Measurements from ENCODE around the gene ABCC11.

The ABCC11 gene

DNA sequence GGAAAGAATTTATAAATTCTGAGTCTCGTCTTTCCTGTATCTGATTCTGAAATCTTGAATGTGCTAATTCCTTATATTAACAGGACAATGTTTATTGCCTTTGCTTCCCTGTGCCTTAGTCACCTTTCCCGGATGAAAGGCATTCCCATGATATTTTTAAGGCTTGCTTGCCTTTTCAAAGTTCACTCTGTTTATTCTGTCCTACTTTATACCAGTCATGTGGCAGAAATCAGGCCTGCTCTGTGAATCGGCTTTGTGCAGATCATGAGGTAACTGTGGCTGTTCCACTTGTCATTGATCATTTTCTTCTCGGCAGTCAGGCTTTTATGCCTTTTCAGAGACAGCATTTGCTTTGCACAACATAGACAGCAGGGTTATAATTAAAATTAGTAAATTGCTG, 28.8 kb upstream of the ABCC11 start:
- Histone ChIP-seq H3K23ac (ENCODE audit: low read depth, low read length, poor library complexity) (no peak overlapping the region), H2BK120ac (ENCODE audit: low read depth, low read length) (no peak overlapping the region), H3K4me3 (ENCODE audit: low read length in 2 of 2) (no peak overlapping the region), H3K27ac (replicated peaks; ENCODE audit: low read length) (no peak overlapping the region), H3K4me1 (ENCODE audit: control insufficient read depth in 2 of 2, insufficient read depth in 1 of 2, low read depth in 1 of 2, low read length in 2 of 2) (peaks cover 0 to 6% of the 10 kb centered on the region in 2 donors), H2BK5ac (ENCODE audit: low read length) (no peak overlapping the region), H4K91ac (ENCODE audit: low read depth, low read length, poor library complexity) (no peak overlapping the region), H2AK5ac (ENCODE audit: low read depth, low read length) (no peak overlapping the region), H3K4me2 (ENCODE audit: insufficient read depth, low read length, poor library complexity, severe bottlenecking) (no peak overlapping the region), H3K27me3 (ENCODE audit: control insufficient read depth in 3 of 3, insufficient read depth in 3 of 3, low read depth in 1 of 3, low read length in 3 of 3) (no peaks in the 10 kb centered on the region), H3K4ac (ENCODE audit: low read length) (no peak overlapping the region), H3K14ac (ENCODE audit: low read length) (no peak overlapping the region), H3K79me1 (ENCODE audit: low read depth, low read length) (no peaks in the 10 kb centered on the region), H3K9ac (ENCODE audit: low read depth, low read length, poor library complexity) (no peak overlapping the region), H4K8ac (ENCODE audit: low read depth, low read length) (no peak overlapping the region), H2AFZ (ENCODE audit: low read length) (no peak overlapping the region), H2BK12ac (ENCODE audit: low read length) (no peak overlapping the region), H3K18ac (ENCODE audit: low read length) (no peak overlapping the region), H3K36me3 (replicated peaks in 1 of 2; ENCODE audit: control insufficient read depth in 2 of 2, insufficient read depth in 2 of 2, low read length in 2 of 2) (peaks cover 0 to 82% of the 10 kb centered on the region in 2 donors), H2BK15ac (ENCODE audit: low read length) (no peak overlapping the region), H3K9me3 (replicated peaks in 1 of 2; ENCODE audit: control insufficient read depth in 2 of 2, insufficient read depth in 1 of 2, low read depth in 1 of 2, low read length in 2 of 2) (no peaks in the 10 kb centered on the region)
- WGBS, 2 donors (ENCODE audit: extremely low coverage in 2 of 2, insufficient read length in 2 of 2, insufficient replicate concordance in 1 of 2), result no CpG with 5 or more reads among the region's 4 CpGs
- no peak for DNase-seq (ENCODE audit: low spot score)

DNA sequence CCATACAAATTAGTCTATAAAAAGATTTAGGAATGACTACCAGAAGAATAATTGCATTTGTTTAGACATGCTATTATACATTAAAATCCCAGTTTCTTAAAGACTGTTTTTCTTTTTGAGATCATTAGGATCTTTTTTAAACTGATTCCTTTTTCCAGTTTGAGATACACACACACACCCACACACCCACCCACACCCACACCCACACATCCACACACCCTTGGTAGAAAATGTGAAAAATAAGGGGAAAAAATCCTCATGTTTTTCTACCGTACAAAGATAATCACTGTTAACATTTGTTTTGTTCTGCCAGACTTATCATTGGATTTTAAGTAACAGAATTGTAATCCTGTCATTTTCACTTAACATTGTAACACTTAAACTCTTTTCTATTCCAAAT, 27.1 kb upstream of the ABCC11 start:
- no peak overlapping the region for H4K91ac ChIP-seq (ENCODE audit: low read depth, low read length, poor library complexity)
- no peak overlapping the region for H2AK5ac ChIP-seq (ENCODE audit: low read depth, low read length)
- H2BK15ac ChIP-seq (ENCODE audit: low read length), result no peak overlapping the region
- WGBS, 2 donors (ENCODE audit: extremely low coverage in 2 of 2, insufficient read length in 2 of 2, insufficient replicate concordance in 1 of 2), result no CpG with 5 or more reads among the region's 1 CpG
- H3K4me1 ChIP-seq (ENCODE audit: control insufficient read depth in 2 of 2, insufficient read depth in 1 of 2, low read depth in 1 of 2, low read length in 2 of 2), result peaks cover 0 to 6% of the 10 kb centered on the region in 2 donors
- H3K4me2 ChIP-seq (ENCODE audit: insufficient read depth, low read length, poor library complexity, severe bottlenecking), result no peak overlapping the region
- no peak overlapping the region for H3K14ac ChIP-seq (ENCODE audit: low read length)
- H3K9me3 ChIP-seq (replicated peaks in 1 of 2; ENCODE audit: control insufficient read depth in 2 of 2, insufficient read depth in 1 of 2, low read depth in 1 of 2, low read length in 2 of 2), result no peaks in the 10 kb centered on the region
- H3K4me3 ChIP-seq (ENCODE audit: low read length in 2 of 2), result no peak overlapping the region
- no peak overlapping the region for H2BK120ac ChIP-seq (ENCODE audit: low read depth, low read length)
- H3K9ac ChIP-seq (ENCODE audit: low read depth, low read length, poor library complexity), result no peak overlapping the region
- no peak overlapping the region for H3K23ac ChIP-seq (ENCODE audit: low read depth, low read length, poor library complexity)
- H2BK5ac ChIP-seq (ENCODE audit: low read length), result no peak overlapping the region
- no peak overlapping the region for H3K27ac ChIP-seq (replicated peaks; ENCODE audit: low read length)
- H3K27me3 ChIP-seq (ENCODE audit: control insufficient read depth in 3 of 3, insufficient read depth in 3 of 3, low read depth in 1 of 3, low read length in 3 of 3), result no peaks in the 10 kb centered on the region
- H4K8ac ChIP-seq (ENCODE audit: low read depth, low read length), result no peak overlapping the region
- peaks cover 2 to 82% of the 10 kb centered on the region in 2 donors for H3K36me3 ChIP-seq (replicated peaks in 1 of 2; ENCODE audit: control insufficient read depth in 2 of 2, insufficient read depth in 2 of 2, low read length in 2 of 2)
- no peak overlapping the region for H2AFZ ChIP-seq (ENCODE audit: low read length)
- no peak overlapping the region for H3K18ac ChIP-seq (ENCODE audit: low read length)
- H2BK12ac ChIP-seq (ENCODE audit: low read length), result no peak overlapping the region
- no peak overlapping the region for H3K4ac ChIP-seq (ENCODE audit: low read length)
- no peak for DNase-seq (ENCODE audit: low spot score)
- no peaks in the 10 kb centered on the region for H3K79me1 ChIP-seq (ENCODE audit: low read depth, low read length)

DNA sequence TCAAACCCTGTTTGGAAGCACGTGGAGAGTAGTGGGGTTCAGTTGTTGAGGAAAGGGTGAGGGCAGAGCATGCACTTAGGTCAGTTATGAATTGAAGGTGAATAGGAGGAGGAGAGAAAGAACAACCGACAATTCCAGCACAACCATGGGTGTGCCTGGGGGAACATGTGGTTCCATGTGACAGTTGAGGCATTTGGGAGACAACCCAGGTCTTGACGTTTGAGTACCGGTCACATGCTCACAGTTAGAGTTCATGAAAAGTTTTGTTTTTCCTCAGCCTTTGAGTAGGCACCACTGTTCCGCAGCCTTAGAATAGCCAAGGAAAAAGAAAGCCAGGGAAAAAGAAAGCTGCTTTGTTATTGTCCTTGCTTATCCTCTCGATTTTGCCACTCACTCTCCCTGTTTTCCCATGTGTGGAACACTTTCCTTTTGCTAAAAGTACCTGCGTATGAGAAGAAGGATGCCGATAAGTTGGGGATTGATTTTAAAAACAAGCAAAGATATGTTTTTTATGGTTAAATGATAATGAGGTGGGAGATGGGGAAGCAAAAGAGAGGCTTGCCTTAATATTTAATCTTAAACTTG, 25.6 kb upstream of the ABCC11 start:
- no peak for DNase-seq (ENCODE audit: low spot score)
- H3K27me3 ChIP-seq (ENCODE audit: control insufficient read depth in 3 of 3, insufficient read depth in 3 of 3, low read depth in 1 of 3, low read length in 3 of 3), result no peaks in the 10 kb centered on the region
- no peak overlapping the region for H2BK5ac ChIP-seq (ENCODE audit: low read length)
- no peak overlapping the region for H3K9ac ChIP-seq (ENCODE audit: low read depth, low read length, poor library complexity)
- no peak overlapping the region for H3K4ac ChIP-seq (ENCODE audit: low read length)
- H4K91ac ChIP-seq (ENCODE audit: low read depth, low read length, poor library complexity), result no peak overlapping the region
- no peak overlapping the region for H3K27ac ChIP-seq (replicated peaks; ENCODE audit: low read length)
- H3K9me3 ChIP-seq (replicated peaks in 1 of 2; ENCODE audit: control insufficient read depth in 2 of 2, insufficient read depth in 1 of 2, low read depth in 1 of 2, low read length in 2 of 2), result no peaks in the 10 kb centered on the region
- H3K4me1 ChIP-seq (ENCODE audit: control insufficient read depth in 2 of 2, insufficient read depth in 1 of 2, low read depth in 1 of 2, low read length in 2 of 2), result peaks cover 0 to 4% of the 10 kb centered on the region in 2 donors
- no peak overlapping the region for H2BK12ac ChIP-seq (ENCODE audit: low read length)
- no peak overlapping the region for H2AK5ac ChIP-seq (ENCODE audit: low read depth, low read length)
- H3K4me2 ChIP-seq (ENCODE audit: insufficient read depth, low read length, poor library complexity, severe bottlenecking), result no peak overlapping the region
- H4K8ac ChIP-seq (ENCODE audit: low read depth, low read length), result no peak overlapping the region
- H3K23ac ChIP-seq (ENCODE audit: low read depth, low read length, poor library complexity), result no peak overlapping the region
- no peaks in the 10 kb centered on the region for H3K79me1 ChIP-seq (ENCODE audit: low read depth, low read length)
- peaks cover 2 to 74% of the 10 kb centered on the region in 2 donors for H3K36me3 ChIP-seq (replicated peaks in 1 of 2; ENCODE audit: control insufficient read depth in 2 of 2, insufficient read depth in 2 of 2, low read length in 2 of 2)
- no peak overlapping the region for H2AFZ ChIP-seq (ENCODE audit: low read length)
- no peak overlapping the region for H3K4me3 ChIP-seq (ENCODE audit: low read length in 2 of 2)
- 100% methylated on average over 1 of the region's 8 CpGs; no CpG with 5 or more reads in 1 of the 2 donors for WGBS, 2 donors (ENCODE audit: extremely low coverage in 2 of 2, insufficient read length in 2 of 2, insufficient replicate concordance in 1 of 2)
- H2BK15ac ChIP-seq (ENCODE audit: low read length), result no peak overlapping the region
- H3K18ac ChIP-seq (ENCODE audit: low read length), result no peak overlapping the region
- H2BK120ac ChIP-seq (ENCODE audit: low read depth, low read length), result no peak overlapping the region
- no peak overlapping the region for H3K14ac ChIP-seq (ENCODE audit: low read length)

DNA sequence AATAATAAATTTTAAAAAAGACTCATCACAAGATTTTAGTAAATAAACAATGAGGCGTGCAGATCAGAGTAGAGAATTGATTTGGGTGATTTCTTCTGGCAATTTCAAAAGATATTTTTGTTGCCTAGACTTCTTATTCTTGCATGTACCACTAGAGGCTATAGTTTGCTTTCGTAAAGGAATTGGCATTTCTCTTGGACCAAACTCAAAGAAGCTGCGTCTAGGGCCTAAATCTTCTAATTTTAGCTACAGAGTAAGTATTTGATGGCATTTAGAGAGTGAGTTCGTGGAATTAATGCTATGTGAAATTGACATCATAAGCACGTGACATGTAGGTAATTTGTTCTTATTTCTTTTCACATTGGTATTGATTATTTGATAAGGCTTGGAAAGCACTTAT, 24.4 kb upstream of the ABCC11 start:
- no peak overlapping the region for H2AFZ ChIP-seq (ENCODE audit: low read length)
- H4K91ac ChIP-seq (ENCODE audit: low read depth, low read length, poor library complexity), result no peak overlapping the region
- H3K4me2 ChIP-seq (ENCODE audit: insufficient read depth, low read length, poor library complexity, severe bottlenecking), result no peak overlapping the region
- H3K18ac ChIP-seq (ENCODE audit: low read length), result no peak overlapping the region
- peaks cover 2 to 62% of the 10 kb centered on the region in 2 donors for H3K36me3 ChIP-seq (replicated peaks in 1 of 2; ENCODE audit: control insufficient read depth in 2 of 2, insufficient read depth in 2 of 2, low read length in 2 of 2)
- no peak overlapping the region for H2BK12ac ChIP-seq (ENCODE audit: low read length)
- H2BK5ac ChIP-seq (ENCODE audit: low read length), result no peak overlapping the region
- no peak overlapping the region for H3K4me3 ChIP-seq (ENCODE audit: low read length in 2 of 2)
- WGBS, 2 donors (ENCODE audit: extremely low coverage in 2 of 2, insufficient read length in 2 of 2, insufficient replicate concordance in 1 of 2), result no CpG with 5 or more reads among the region's 5 CpGs
- no peak overlapping the region for H2BK120ac ChIP-seq (ENCODE audit: low read depth, low read length)
- no peak overlapping the region for H2AK5ac ChIP-seq (ENCODE audit: low read depth, low read length)
- no peak overlapping the region for H2BK15ac ChIP-seq (ENCODE audit: low read length)
- no peaks in the 10 kb centered on the region for H3K79me1 ChIP-seq (ENCODE audit: low read depth, low read length)
- H3K4ac ChIP-seq (ENCODE audit: low read length), result no peak overlapping the region
- H3K23ac ChIP-seq (ENCODE audit: low read depth, low read length, poor library complexity), result no peak overlapping the region
- no peaks in the 10 kb centered on the region for H3K27me3 ChIP-seq (ENCODE audit: control insufficient read depth in 3 of 3, insufficient read depth in 3 of 3, low read depth in 1 of 3, low read length in 3 of 3)
- H3K27ac ChIP-seq (replicated peaks; ENCODE audit: low read length), result no peak overlapping the region
- no peak for DNase-seq (ENCODE audit: low spot score)
- H3K9me3 ChIP-seq (replicated peaks in 1 of 2; ENCODE audit: control insufficient read depth in 2 of 2, insufficient read depth in 1 of 2, low read depth in 1 of 2, low read length in 2 of 2), result no peaks in the 10 kb centered on the region
- H3K9ac ChIP-seq (ENCODE audit: low read depth, low read length, poor library complexity), result no peak overlapping the region
- peaks cover 0 to 4% of the 10 kb centered on the region in 2 donors for H3K4me1 ChIP-seq (ENCODE audit: control insufficient read depth in 2 of 2, insufficient read depth in 1 of 2, low read depth in 1 of 2, low read length in 2 of 2)
- no peak overlapping the region for H3K14ac ChIP-seq (ENCODE audit: low read length)
- H4K8ac ChIP-seq (ENCODE audit: low read depth, low read length), result no peak overlapping the region
